WI38 (cell line): ENCODE data around the gene TTC39A.

Experiments
- H3K4me3 ChIP-seq: 2 replicates; pipeline ENCODE4 v1.5.1; 2011; ENCODE audit warnings: low read depth, mild to moderate bottlenecking, control low read depth, low read length
- CTCF ChIP-seq: IDR thresholded peaks from 2 replicates; pipeline ENCODE4 v1.5.1; 2012; ENCODE audit warnings: low read depth, mild to moderate bottlenecking, control low read depth, low read length

TTC39A gene

GRCh38 chr1:51336711-51337110, 6.3 kb upstream of the TTC39A start:
- TF ChIP-seq CTCF, result no peak
- no peak overlapping the region for H3K4me3 ChIP-seq

- no peak overlapping the region for H3K4me3 ChIP-seq
- no peak for TF ChIP-seq CTCF
These were observed 5.6 kb upstream of the TTC39A start for GRCh38 chr1:51336004-51336403.

GRCh38 chr1:51331206-51332100, 1.1 kb upstream of the TTC39A start:
- H3K4me3 ChIP-seq, result no peak overlapping the region
- TF ChIP-seq CTCF, result no peak

DNA sequence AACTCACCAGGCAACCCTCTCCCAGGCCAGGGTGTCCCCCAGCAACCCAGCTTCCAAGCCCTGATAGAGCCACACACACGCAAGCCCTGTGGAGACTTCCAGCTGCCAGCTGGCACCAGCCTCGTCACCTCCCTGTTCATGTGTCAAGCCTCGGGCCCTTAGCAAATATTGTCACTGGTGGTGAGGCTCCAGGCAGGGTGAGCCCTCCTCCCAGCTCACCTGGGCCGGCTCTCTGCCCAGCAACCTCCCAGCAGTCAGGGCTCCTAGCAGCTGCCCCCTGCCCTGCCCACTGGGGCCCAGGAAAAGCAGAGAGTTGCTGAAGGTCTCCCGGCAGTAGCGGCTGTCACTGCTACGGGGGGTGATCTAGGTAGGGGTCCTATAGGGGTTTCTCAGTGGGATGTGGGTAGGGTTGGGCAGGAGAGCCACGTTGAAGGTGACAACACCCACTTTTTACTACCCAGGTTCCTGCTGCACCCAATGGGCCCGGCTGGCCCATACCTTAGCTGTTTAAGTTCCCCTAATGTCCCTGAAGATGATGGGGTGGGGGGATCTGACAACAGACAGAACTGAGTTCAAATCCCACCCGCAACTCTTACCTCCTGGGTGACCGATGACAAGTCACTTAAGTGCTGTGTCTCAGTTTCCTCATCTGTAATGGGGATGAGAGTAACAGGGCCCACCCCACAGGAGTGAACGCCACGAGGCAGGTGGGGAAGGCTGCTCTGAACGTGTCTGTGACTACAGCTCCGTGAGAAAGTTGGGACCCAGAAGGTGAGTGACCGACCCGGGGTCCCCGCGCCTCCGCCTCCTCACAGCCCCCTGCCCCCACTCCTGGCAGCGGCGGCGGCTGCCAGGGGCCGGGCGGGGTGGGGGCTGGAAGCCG, 678 bp downstream of the TTC39A start:
- no peak overlapping the region for H3K4me3 ChIP-seq
- TF ChIP-seq CTCF, result no peak

- TF ChIP-seq CTCF, result no peak
- H3K4me3 ChIP-seq, result no peak overlapping the region
These were observed 1.4 kb downstream of the TTC39A start for GRCh38 chr1:51328926-51329325.

- H3K4me3 ChIP-seq, result no peak overlapping the region
- TF ChIP-seq CTCF, result no peak
These were observed 2.1 kb downstream of the TTC39A start for GRCh38 chr1:51328279-51328678.

DNA sequence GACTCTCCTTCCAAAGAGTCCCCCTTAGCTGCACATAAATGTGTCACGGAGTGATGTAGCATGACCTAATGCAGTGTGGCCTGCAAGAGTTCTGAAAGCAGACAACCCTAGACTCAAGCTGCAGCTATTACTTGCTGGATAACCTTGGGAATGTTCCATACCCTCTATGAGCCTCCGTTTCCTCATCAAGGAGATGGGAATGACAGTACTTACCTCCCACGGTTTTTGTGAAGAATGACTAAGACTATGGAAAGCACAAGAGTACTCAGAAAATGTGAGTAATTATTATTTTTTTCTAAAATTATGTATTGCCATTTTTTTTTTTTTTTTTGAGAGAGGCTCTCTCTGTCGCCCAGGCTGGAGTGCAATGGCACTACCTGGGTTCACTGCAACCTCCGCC, 3.0 kb downstream of the TTC39A start:
- H3K4me3 ChIP-seq, result no peak overlapping the region

More for the DNA sequence above, 3.0 kb downstream of the TTC39A start:
- no peak for TF ChIP-seq CTCF
